Neuronal stem cell (in vitro differentiated cells): ENCODE measurements around the gene MYO1E.

Experiments
- DNase-seq: peaks from one replicate; pipeline ENCODE4 v3.0.0-alpha.2; 2013; ENCODE audit warnings: low spot score
- H2AFZ ChIP-seq: one replicate; pipeline ENCODE4 v1.6.1; 2013; ENCODE audit warnings: mild to moderate bottlenecking, low read length, inconsistent platforms
- H2AK5ac ChIP-seq: 2 replicates; pipeline ENCODE4 v1.6.1; 2013; ENCODE audit warnings: low read depth, mild to moderate bottlenecking, inconsistent platforms, low read length, moderate library complexity, mixed read lengths
- H2BK120ac ChIP-seq: 2 replicates; pipeline ENCODE4 v1.6.1; 2013; ENCODE audit warnings: low read depth, mild to moderate bottlenecking, inconsistent platforms, low read length, moderate library complexity, mixed read lengths
- H2BK12ac ChIP-seq: one replicate; pipeline ENCODE4 v1.6.1; 2013; ENCODE audit warnings: low read length, inconsistent platforms
- H2BK15ac ChIP-seq: 2 replicates; pipeline ENCODE4 v1.6.1; 2013; ENCODE audit warnings: mild to moderate bottlenecking, low read length, inconsistent platforms, mixed read lengths
- H2BK5ac ChIP-seq: one replicate; pipeline ENCODE4 v1.6.1; 2013; ENCODE audit warnings: inconsistent platforms, mild to moderate bottlenecking, low read length, moderate library complexity
- H3K14ac ChIP-seq: one replicate; pipeline ENCODE4 v1.6.1; 2013; ENCODE audit warnings: low read length, inconsistent platforms
- H3K18ac ChIP-seq: 2 replicates; pipeline ENCODE4 v1.6.1; 2013; ENCODE audit warnings: low read length, inconsistent platforms
- H3K23ac ChIP-seq: 2 replicates; pipeline ENCODE4 v1.6.1; 2013; ENCODE audit warnings: low read depth, mild to moderate bottlenecking, mixed read lengths, low read length, inconsistent platforms; ENCODE audit not compliant: poor library complexity
- H3K27ac ChIP-seq: replicated peaks from 3 replicates; pipeline ENCODE4 v1.5.1; 2013; ENCODE audit warnings: low read length, inconsistent platforms
- H3K27me3 ChIP-seq, 3 experiments: 2 replicates each; pipeline ENCODE4 v1.6.1; 2013; ENCODE audit warnings: low read length in 3 of 3, mild to moderate bottlenecking in 2 of 3, inconsistent platforms in 1 of 3, low read depth in 1 of 3, mixed read lengths in 1 of 3, moderate library complexity in 1 of 3; ENCODE audit not compliant: control insufficient read depth in 3 of 3, insufficient read depth in 3 of 3
- H3K36me3 ChIP-seq, 2 donors: replicated peaks in 1 of 2; 2 replicates each; pipeline ENCODE4 v1.6.1; 2013; ENCODE audit warnings: low read length in 2 of 2; ENCODE audit not compliant: control insufficient read depth in 2 of 2, insufficient read depth in 2 of 2
- H3K4ac ChIP-seq: 2 replicates; pipeline ENCODE4 v1.6.1; 2013; ENCODE audit warnings: inconsistent platforms, mild to moderate bottlenecking, low read length, moderate library complexity
- H3K4me1 ChIP-seq, 2 donors: 1 replicate in 1 of 2; 2 replicates in 1 of 2; pipeline ENCODE4 v1.6.1; 2013; ENCODE audit warnings: low read length in 2 of 2, low read depth in 1 of 2; ENCODE audit not compliant: control insufficient read depth in 2 of 2, insufficient read depth in 1 of 2
- H3K4me2 ChIP-seq: one replicate; pipeline ENCODE4 v1.6.1; 2013; ENCODE audit warnings: mild to moderate bottlenecking, low read length, inconsistent platforms; ENCODE audit not compliant: insufficient read depth, poor library complexity, severe bottlenecking
- H3K4me3 ChIP-seq, 2 donors: 2 replicates each; pipeline ENCODE4 v1.5.1; 2013; ENCODE audit warnings: low read length in 2 of 2, mild to moderate bottlenecking in 2 of 2, inconsistent platforms in 1 of 2, moderate library complexity in 1 of 2
- H3K79me1 ChIP-seq: one replicate; pipeline ENCODE4 v1.6.1; 2013; ENCODE audit warnings: low read depth, mild to moderate bottlenecking, inconsistent platforms, low read length, moderate library complexity
- H3K9ac ChIP-seq: one replicate; pipeline ENCODE4 v1.6.1; 2013; ENCODE audit warnings: mild to moderate bottlenecking, low read depth, low read length, inconsistent platforms; ENCODE audit not compliant: poor library complexity
- H3K9me3 ChIP-seq, 2 donors: replicated peaks in 1 of 2; 2 replicates each; pipeline versions ENCODE3 to v1.6.1; 2013; ENCODE audit warnings: low read length in 2 of 2, mild to moderate bottlenecking in 2 of 2, inconsistent platforms in 1 of 2, low read depth in 1 of 2, mixed read lengths in 1 of 2, moderate library complexity in 1 of 2; ENCODE audit not compliant: control insufficient read depth in 2 of 2, insufficient read depth in 1 of 2
- H4K8ac ChIP-seq: one replicate; pipeline ENCODE4 v1.6.1; 2013; ENCODE audit warnings: low read depth, mild to moderate bottlenecking, inconsistent platforms, low read length, moderate library complexity
- H4K91ac ChIP-seq: one replicate; pipeline ENCODE4 v1.6.1; 2013; ENCODE audit warnings: low read length, low read depth, mild to moderate bottlenecking, inconsistent platforms; ENCODE audit not compliant: poor library complexity
- WGBS, 2 donors: extraction: QIAGEN DNeasy Blood & Tissue Kit; methylation state at CpG; one replicate each; pipeline ENCODE4 v1.1.7; 2013; ENCODE audit warnings: missing lambda C conversion rate in 2 of 2, mixed read lengths in 1 of 2; ENCODE audit not compliant: insufficient read length in 2 of 2, insufficient replicate concordance in 1 of 2; ENCODE audit errors: extremely low coverage in 2 of 2; 5-methylcytosine and 5-hydroxymethylcytosine counted together

Gene MYO1E

GRCh38 chr15:59400103-59400813 is 27.6 kb upstream of the MYO1E start:
- no peaks in the 10 kb centered on the region for H3K79me1 ChIP-seq
- peak overlapping the region; percentile 51 for H3K9ac ChIP-seq
- no peak for DNase-seq

GRCh38 chr15:59399465-59400102 is 26.9 kb upstream of the MYO1E start:
- no peak overlapping the region for H2BK120ac ChIP-seq

More at GRCh38 chr15:59400103-59400813, 27.6 kb upstream of the MYO1E start:
- H3K4me3 ChIP-seq: no peak overlapping the region
- H2BK120ac ChIP-seq: no peak overlapping the region
- no peaks in the 10 kb centered on the region for H3K27me3 ChIP-seq
- no peak overlapping the region for H4K91ac ChIP-seq
- H3K36me3 ChIP-seq: no peaks in the 10 kb centered on the region
- H3K23ac ChIP-seq: no peak overlapping the region
- H3K14ac ChIP-seq: no peak overlapping the region
- no peak overlapping the region for H2BK15ac ChIP-seq
- no peak overlapping the region for H2AK5ac ChIP-seq
- H3K4me1 ChIP-seq: peaks cover 5 to 6% of the 10 kb centered on the region in 2 donors
- no peaks in the 10 kb centered on the region for H3K9me3 ChIP-seq
- H3K27ac ChIP-seq: no peak overlapping the region
- H2BK12ac ChIP-seq: no peak overlapping the region
- WGBS, 2 donors: no CpG with 5 or more reads among the region's 13 CpGs
- H3K18ac ChIP-seq: no peak overlapping the region
- H2BK5ac ChIP-seq: no peak overlapping the region
- no peak overlapping the region for H4K8ac ChIP-seq
- H3K4ac ChIP-seq: no peak overlapping the region
- peak overlapping the region; percentile 56 for H2AFZ ChIP-seq
- H3K4me2 ChIP-seq: no peak overlapping the region

GRCh38 chr15:59398220-59398619 is 25.5 kb upstream of the MYO1E start:
- no peak overlapping the region for H2AK5ac ChIP-seq
- H3K4ac ChIP-seq: no peak overlapping the region
- H2BK120ac ChIP-seq: no peak overlapping the region
- H3K14ac ChIP-seq: no peak overlapping the region
- H3K9me3 ChIP-seq: no peaks in the 10 kb centered on the region
- no peak overlapping the region for H3K18ac ChIP-seq
- DNase-seq: no peak
- no peak overlapping the region for H4K8ac ChIP-seq
- no peak overlapping the region for H3K9ac ChIP-seq
- H3K23ac ChIP-seq: no peak overlapping the region
- H2BK12ac ChIP-seq: no peak overlapping the region
- no peak overlapping the region for H3K27ac ChIP-seq
- H3K4me2 ChIP-seq: no peak overlapping the region
- H3K79me1 ChIP-seq: no peaks in the 10 kb centered on the region
- no CpG with 5 or more reads among the region's 1 CpG for WGBS, 2 donors
- no peaks in the 10 kb centered on the region for H3K27me3 ChIP-seq
- peaks cover 5 to 6% of the 10 kb centered on the region in 2 donors for H3K4me1 ChIP-seq
- no peak overlapping the region for H4K91ac ChIP-seq
- no peak overlapping the region for H2BK5ac ChIP-seq
- no peaks in the 10 kb centered on the region for H3K36me3 ChIP-seq
- H3K4me3 ChIP-seq: no peak overlapping the region
- H2BK15ac ChIP-seq: no peak overlapping the region
- no peak overlapping the region for H2AFZ ChIP-seq

More at GRCh38 chr15:59399465-59400102, 26.9 kb upstream of the MYO1E start:
- no peaks in the 10 kb centered on the region for H3K9me3 ChIP-seq
- no peak overlapping the region for H2AK5ac ChIP-seq
- no peak overlapping the region for H3K9ac ChIP-seq
- no peak overlapping the region for H3K4me3 ChIP-seq
- H2BK15ac ChIP-seq: no peak overlapping the region
- no peak overlapping the region for H3K4ac ChIP-seq
- no peaks in the 10 kb centered on the region for H3K36me3 ChIP-seq
- H3K18ac ChIP-seq: no peak overlapping the region
- no peaks in the 10 kb centered on the region for H3K27me3 ChIP-seq
- H3K4me1 ChIP-seq: peaks cover 5 to 6% of the 10 kb centered on the region in 2 donors
- H4K91ac ChIP-seq: no peak overlapping the region
- H4K8ac ChIP-seq: no peak overlapping the region
- no peak for DNase-seq
- H2BK5ac ChIP-seq: no peak overlapping the region
- no peak overlapping the region for H3K4me2 ChIP-seq
- H2BK12ac ChIP-seq: no peak overlapping the region
- H3K14ac ChIP-seq: no peak overlapping the region
- no peak overlapping the region for H3K23ac ChIP-seq
- no peak overlapping the region for H3K27ac ChIP-seq
- WGBS, 2 donors: no CpG with 5 or more reads among the region's 7 CpGs
- H3K79me1 ChIP-seq: no peaks in the 10 kb centered on the region
- peak overlapping the region; percentile 56 for H2AFZ ChIP-seq

- Histone ChIP-seq H2BK5ac (no peak overlapping the region), H4K91ac (no peak overlapping the region), H4K8ac (no peak overlapping the region), H3K4me1 (peaks cover under 1 to 5% of the 10 kb centered on the region in 2 donors), H3K4me3 (no peak overlapping the region), H3K4me2 (no peak overlapping the region), H2BK120ac (no peak overlapping the region), H3K23ac (no peak overlapping the region), H2AFZ (no peak overlapping the region), H3K9ac (no peak overlapping the region), H2BK15ac (no peak overlapping the region), H2BK12ac (no peak overlapping the region), H2AK5ac (no peak overlapping the region), H3K14ac (no peak overlapping the region), H3K18ac (no peak overlapping the region), H3K36me3 (no peaks in the 10 kb centered on the region), H3K9me3 (no peaks in the 10 kb centered on the region), H3K27ac (no peak overlapping the region), H3K4ac (no peak overlapping the region), H3K79me1 (no peaks in the 10 kb centered on the region), H3K27me3 (no peaks in the 10 kb centered on the region)
- no CpG with 5 or more reads among the region's 3 CpGs for WGBS, 2 donors
- DNase-seq: no peak
These were observed 24.0 kb upstream of the MYO1E start for GRCh38 chr15:59396679-59397078.
